Subcutaneous adipose tissue (tissue), 4 donors: Measurements from ENCODE around the gene PA2G4. TPM values are rescaled to one million over a fixed set of nuclear protein-coding genes. Genes with fewer than 3 reads are reported as not detected.

Experiments used
- CTCF ChIP-seq: fragments of 450-650 bp; IDR thresholded peaks from one replicate; pipeline ENCODE4 v1.5.1; 2016; ENCODE audit warnings: low read depth, mild to moderate bottlenecking, control low read depth, antibody characterized with exemption, moderate library complexity
- total RNA-seq, 4 donors: library from RNA; depleted of rRNA; stranded (reverse); fragments of >200 nt; gene quantifications; one replicate each; pipeline ENCODE4 v1.1.0, GENCODE V29; 2016

The PA2G4 gene
- total RNA-seq, result 10 to 100 TPM; 60.9 to 99.1 (median 87.1) TPM

GRCh38 chr12:56104109-56104814 is at the start of gene PA2G4:
PA2G4 (plus strand) TSS chr12:56104559; CDS start chr12:56104738, 179 bp downstream.
- TF ChIP-seq CTCF, result no peak

- TF ChIP-seq CTCF, result no peak
Measured at GRCh38 chr12:56061982-56062381, 42.4 kb upstream of the PA2G4 start.

GRCh38 chr12:56062996-56063395 is 41.4 kb upstream of the PA2G4 start:
- TF ChIP-seq CTCF, result no peak

GRCh38 chr12:56071648-56072047 is 32.7 kb upstream of the PA2G4 start:
- no peak for TF ChIP-seq CTCF

GRCh38 chr12:56074396-56074795 is 30.0 kb upstream of the PA2G4 start:
- TF ChIP-seq CTCF, result no peak

- TF ChIP-seq CTCF, result no peak
Measured at GRCh38 chr12:56078427-56078826, 25.9 kb upstream of the PA2G4 start.

GRCh38 chr12:56078931-56079722 is 25.2 kb upstream of the PA2G4 start:
- no peak for TF ChIP-seq CTCF
